GM18867 (cell line): ENCODE data around the gene FREY1.

Experiments used
- ATAC-seq: cut with Tn5 transposase; IDR thresholded peaks from one replicate; pipeline ENCODE4 v1.9.1; 2021; ENCODE audit warnings: mild to moderate bottlenecking, moderate library complexity; ENCODE audit not compliant: unreplicated experiment

FREY1 gene

GRCh38 chr11:45895553-45896259 lies 11.4 kb downstream of the FREY1 start:
- no peak for ATAC-seq

GRCh38 chr11:45894555-45895247 lies 12.4 kb downstream of the FREY1 start:
- ATAC-seq: no peak

DNA sequence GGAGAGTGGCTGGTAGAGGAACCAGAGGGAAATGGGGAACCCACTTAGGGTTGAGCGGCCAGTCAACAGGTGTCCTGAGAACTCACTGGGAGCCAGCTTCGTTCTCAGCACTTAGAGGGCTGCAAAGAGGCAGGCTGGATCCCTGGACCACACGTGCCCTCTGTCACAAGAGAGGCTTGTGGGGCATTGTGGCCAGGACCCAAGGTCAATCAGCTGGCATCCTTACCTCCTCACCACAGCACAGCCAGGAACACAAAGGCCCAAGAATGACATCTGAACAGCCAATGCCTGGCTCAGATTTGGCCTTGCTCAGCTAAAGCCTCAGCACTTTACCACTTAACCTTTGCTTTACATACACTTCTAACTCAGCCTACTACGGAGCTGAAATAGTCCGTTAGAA lies 14.2 kb downstream of the FREY1 start:
- no peak for ATAC-seq

- ATAC-seq: no peak
Measured at GRCh38 chr11:45890886-45891550, 16.1 kb downstream of the FREY1 start.

- no peak for ATAC-seq
Measured at GRCh38 chr11:45889966-45890365, 17.1 kb downstream of the FREY1 start.

DNA sequence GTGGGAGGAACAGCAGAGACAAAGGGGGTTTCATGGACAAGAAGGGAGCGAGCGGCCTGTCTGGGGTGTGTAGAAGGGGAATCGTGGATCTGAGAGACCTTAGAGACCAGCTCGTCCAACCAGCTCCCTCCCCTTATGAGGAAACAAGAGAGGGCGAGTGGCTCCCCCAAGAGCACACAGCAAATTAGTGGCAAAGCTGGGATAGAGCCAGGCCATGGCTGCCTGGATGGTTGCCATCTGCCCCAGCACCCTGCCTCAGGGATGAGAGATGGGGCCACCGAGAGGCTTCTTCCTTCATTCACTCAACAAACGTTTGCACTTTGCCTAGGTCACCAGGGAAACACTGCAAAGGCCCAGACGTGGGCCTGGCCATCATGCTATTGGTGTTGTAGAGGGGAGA lies 17.5 kb downstream of the FREY1 start:
- no peak for ATAC-seq

GRCh38 chr11:45887587-45887986 lies 19.5 kb downstream of the FREY1 start:
- ATAC-seq: no peak

GRCh38 chr11:45886816-45887520 lies 20.1 kb downstream of the FREY1 start:
- no peak for ATAC-seq

DNA sequence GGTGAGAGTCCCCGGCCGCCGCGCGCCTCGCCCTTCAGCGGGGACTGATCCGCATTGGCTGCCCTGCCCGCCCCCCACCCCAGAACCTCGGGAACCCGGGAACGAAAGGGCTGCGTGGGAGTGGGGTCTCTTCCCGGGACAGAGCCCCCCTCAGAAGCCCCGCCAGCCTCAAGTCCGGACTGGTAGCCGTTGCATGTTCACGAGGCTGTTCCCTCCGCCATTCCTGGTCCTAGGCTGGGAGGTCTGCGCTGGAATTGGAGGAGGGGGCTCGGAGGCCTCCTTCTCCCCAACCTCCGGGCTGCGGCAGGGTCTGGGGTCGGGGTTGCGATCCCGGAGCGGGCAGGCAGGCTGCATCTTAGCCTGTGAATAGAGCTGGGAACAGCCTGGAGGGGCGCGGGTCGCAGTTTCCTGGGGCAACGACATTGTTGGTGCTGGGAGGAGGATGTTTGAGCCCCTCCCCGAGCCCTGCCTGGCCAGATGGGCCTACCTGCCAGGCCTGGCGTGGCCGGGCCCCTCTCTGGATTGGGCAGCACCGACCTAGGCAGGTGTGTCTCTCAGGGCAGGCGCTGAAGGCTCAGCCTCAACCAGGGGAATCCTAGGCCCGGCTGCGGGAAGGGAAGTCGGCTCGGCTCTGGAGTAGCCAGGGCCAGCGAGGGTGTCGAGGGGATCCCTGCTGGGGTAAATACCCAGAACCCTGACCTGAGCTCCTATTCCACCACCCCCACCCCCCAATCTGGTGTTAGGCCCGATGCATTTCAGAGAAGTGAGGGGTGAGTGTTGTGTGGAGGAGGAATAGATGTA lies 20.9 kb downstream of the FREY1 start:
- no peak for ATAC-seq

DNA sequence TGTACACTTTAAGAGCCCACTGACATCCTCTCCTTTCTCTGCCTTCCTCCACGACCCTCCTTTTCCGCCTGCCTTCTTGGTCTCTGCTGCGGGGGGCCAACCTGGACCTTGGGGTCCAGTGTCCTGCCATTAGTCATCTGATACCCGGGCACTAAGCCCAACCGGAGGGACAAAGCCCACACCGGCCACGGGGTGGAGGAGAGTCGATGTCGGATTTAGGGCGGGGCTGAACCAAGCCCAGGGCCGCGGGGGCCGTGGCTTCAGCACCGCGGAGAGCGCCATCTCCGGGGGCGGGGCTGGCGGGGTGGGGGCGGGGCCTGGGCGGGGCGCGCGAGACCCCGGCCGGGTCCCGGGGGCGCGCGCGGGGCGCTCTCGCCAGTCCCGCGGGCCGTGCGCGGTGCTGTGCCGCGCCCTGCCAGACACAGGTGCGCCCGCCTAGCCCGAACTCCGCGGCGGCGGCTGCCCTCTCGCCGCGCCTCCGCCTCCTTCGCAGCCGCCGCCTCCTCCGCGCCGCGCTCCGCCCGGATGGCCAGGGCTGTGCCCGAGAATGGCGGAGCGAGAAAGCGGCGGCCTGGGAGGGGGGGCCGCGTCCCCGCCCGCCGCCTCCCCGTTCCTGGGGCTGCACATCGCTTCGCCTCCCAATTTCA lies 21.7 kb downstream of the FREY1 start, which contains the start of gene MAPK8IP1:
MAPK8IP1 (plus strand) TSS at position 378 of the 647 bp plus-strand sequence; CDS start at position 548, 170 bp downstream.
- ATAC-seq: peak; percentile 58

DNA sequence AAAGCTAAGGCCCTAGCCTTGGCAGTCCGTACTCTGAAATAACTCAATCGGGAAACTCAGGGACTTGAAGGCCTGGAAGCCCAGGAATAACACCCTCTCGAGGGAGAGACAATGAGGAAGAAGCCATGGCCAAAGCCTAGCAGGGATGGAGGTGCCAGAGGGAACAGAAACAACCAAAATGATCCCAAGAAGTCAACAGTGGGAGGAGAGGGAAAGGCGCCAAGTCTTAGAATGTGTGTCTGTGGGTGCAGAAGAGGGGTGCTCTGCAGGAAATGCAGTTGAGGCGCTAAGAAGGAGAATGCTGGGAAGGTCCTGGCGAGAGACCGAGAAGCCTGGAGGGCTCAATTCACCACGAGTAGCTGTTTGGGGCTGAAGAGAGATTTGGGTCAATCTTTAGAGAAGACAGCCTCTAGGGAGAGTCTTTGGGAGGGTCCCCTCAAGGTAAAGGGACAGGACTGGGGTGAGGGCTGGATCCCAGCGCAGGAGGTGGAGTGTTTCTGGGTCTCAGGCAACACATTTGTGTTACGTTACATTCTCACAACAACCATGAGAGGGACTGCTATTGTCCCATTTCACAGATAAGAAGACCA lies 22.4 kb downstream of the FREY1 start:
- ATAC-seq: no peak

GRCh38 chr11:45881708-45882368 lies 25.2 kb downstream of the FREY1 start:
- no peak for ATAC-seq

GRCh38 chr11:45880772-45881570 lies 26.1 kb downstream of the FREY1 start:
- no peak for ATAC-seq

- ATAC-seq: no peak
Measured at GRCh38 chr11:45879803-45880686, 27.0 kb downstream of the FREY1 start.

DNA sequence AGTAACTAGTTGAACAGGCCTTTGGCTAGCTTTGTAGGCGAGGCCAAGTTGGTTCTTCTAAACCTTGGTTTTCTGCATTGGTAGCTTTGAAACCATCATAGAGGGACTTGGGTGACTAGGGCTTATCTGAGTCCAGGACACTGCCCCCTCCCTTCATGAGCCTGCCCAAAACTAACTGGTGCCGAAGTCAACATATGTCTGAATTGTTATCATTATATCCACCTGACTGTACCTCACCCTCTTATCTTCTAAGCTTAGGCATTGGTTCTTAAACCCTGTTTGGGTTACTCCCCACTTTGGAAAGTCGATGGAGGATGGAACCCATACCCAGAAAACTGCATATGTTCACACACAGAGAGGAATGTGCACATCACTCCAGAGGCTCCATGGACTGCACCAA lies 29.2 kb downstream of the FREY1 start:
- no peak for ATAC-seq

DNA sequence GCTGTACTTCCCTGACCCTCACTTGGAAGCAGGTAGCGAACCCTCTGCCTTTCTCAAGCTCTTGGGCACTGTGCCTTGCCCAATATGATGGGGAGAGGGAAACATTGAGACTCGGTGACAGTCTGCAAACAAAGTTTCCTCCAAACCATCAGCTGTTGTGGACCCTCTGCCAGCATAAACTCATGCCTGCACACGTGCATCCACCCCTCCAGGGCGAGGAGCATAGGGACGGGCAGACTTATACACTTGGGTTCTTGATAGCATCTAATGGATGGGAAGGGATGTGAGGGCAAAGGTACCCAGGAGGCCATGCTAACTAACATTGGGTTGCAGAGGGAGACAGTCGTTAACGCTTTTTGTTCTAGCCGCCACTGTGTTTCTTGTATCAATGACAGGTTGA lies 29.9 kb downstream of the FREY1 start:
- no peak for ATAC-seq

DNA sequence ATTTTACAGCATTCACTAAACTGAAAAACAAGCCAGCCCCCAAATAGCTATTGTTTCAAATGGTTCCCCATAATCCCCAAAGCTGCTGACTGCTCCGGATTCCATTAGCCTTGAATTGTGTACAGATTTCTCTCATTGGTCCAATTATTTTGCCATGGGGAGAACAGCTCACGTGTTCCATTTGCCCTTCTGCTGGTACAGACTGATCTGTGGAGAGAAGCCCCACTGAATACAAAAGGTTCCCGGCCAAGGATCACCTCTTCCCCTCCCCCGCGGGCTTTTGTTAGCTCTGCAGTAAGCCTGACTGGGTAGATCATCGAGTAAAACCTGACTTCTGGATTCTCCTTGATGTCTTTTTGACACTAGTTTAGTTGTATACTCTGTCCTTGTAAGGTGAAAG lies 30.7 kb downstream of the FREY1 start:
- no peak for ATAC-seq
